GM23338 (cell line): ENCODE data around the gene HMGCL.

Experiments
- CREB1 ChIP-seq: fragments of 250-450 bp; sonication (Bioruptor Pico); IDR thresholded peaks from 2 replicates; pipeline ENCODE4 v1.5.0; 2020; ENCODE audit warnings: low read depth, mild to moderate bottlenecking, moderate library complexity
- EZH2 ChIP-seq: fragments of 200-600 bp; sonication (generic); IDR thresholded peaks from one replicate; pipeline ENCODE4 v1.8.0; 2017; ENCODE audit warnings: antibody characterized with exemption, mild to moderate bottlenecking, low read depth; ENCODE audit not compliant: unreplicated experiment
- EZH2phosphoT487 ChIP-seq: fragments of 200-600 bp; sonication (generic); IDR thresholded peaks from one replicate; pipeline ENCODE4 v1.8.1; 2018; ENCODE audit warnings: antibody characterized with exemption; ENCODE audit not compliant: unreplicated experiment
- POLR2AphosphoS5 ChIP-seq: IDR thresholded peaks from 2 replicates; pipeline ENCODE4 v1.6.1; 2016; ENCODE audit warnings: antibody characterized with exemption, low read depth
- TF ChIP-seq, protein P1 (sequence below), 2 experiments: fragments of 200-600 bp in 1 of 2; sonication (generic) in 1 of 2; conservative IDR thresholded peaks; 2 replicates each; pipeline versions ENCODE4 v1.5.1 to v1.6.1; 2016 to 2017; ENCODE audit warnings: antibody characterized with exemption in 2 of 2, low read depth in 2 of 2, mild to moderate bottlenecking in 2 of 2, moderate library complexity in 1 of 2
- TF ChIP-seq, protein P2 (sequence below): IDR thresholded peaks from one replicate; pipeline ENCODE4 v1.6.1; 2018; ENCODE audit warnings: antibody characterized with exemption; ENCODE audit not compliant: unreplicated experiment

DNA sequence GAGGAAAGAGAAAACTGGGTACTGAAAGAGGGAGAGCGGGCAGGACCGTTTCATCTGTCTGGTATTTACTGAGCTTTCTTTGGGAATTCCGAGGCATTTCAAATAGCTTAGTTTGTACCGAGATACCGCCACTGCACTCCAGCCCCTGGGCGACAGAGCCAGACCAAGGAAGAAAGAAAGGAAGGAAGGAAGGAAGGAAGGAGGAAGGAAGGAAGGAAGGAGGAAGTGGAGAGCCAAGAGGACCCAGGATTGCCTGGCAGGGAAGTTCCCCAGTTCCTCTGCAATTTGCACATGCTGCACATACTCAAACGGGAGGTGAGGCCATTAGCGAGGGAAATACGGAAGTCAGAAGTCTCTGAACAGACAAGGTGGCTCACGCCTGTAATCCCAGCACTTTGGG, 43.8 kb upstream of the HMGCL start:
- TF ChIP-seq POLR2AphosphoS5 (no peak), CREB1 (CRISPR knock-in tag) (no peak), EZH2 (no peak), EZH2phosphoT487 (no peak)
- TF ChIP-seq, protein P1, sequence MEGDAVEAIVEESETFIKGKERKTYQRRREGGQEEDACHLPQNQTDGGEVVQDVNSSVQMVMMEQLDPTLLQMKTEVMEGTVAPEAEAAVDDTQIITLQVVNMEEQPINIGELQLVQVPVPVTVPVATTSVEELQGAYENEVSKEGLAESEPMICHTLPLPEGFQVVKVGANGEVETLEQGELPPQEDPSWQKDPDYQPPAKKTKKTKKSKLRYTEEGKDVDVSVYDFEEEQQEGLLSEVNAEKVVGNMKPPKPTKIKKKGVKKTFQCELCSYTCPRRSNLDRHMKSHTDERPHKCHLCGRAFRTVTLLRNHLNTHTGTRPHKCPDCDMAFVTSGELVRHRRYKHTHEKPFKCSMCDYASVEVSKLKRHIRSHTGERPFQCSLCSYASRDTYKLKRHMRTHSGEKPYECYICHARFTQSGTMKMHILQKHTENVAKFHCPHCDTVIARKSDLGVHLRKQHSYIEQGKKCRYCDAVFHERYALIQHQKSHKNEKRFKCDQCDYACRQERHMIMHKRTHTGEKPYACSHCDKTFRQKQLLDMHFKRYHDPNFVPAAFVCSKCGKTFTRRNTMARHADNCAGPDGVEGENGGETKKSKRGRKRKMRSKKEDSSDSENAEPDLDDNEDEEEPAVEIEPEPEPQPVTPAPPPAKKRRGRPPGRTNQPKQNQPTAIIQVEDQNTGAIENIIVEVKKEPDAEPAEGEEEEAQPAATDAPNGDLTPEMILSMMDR (conservative IDR thresholded peaks at IDR 0.05; ENCODE audit: low read depth in 2 of 2), result no peak
- TF ChIP-seq, protein P2, sequence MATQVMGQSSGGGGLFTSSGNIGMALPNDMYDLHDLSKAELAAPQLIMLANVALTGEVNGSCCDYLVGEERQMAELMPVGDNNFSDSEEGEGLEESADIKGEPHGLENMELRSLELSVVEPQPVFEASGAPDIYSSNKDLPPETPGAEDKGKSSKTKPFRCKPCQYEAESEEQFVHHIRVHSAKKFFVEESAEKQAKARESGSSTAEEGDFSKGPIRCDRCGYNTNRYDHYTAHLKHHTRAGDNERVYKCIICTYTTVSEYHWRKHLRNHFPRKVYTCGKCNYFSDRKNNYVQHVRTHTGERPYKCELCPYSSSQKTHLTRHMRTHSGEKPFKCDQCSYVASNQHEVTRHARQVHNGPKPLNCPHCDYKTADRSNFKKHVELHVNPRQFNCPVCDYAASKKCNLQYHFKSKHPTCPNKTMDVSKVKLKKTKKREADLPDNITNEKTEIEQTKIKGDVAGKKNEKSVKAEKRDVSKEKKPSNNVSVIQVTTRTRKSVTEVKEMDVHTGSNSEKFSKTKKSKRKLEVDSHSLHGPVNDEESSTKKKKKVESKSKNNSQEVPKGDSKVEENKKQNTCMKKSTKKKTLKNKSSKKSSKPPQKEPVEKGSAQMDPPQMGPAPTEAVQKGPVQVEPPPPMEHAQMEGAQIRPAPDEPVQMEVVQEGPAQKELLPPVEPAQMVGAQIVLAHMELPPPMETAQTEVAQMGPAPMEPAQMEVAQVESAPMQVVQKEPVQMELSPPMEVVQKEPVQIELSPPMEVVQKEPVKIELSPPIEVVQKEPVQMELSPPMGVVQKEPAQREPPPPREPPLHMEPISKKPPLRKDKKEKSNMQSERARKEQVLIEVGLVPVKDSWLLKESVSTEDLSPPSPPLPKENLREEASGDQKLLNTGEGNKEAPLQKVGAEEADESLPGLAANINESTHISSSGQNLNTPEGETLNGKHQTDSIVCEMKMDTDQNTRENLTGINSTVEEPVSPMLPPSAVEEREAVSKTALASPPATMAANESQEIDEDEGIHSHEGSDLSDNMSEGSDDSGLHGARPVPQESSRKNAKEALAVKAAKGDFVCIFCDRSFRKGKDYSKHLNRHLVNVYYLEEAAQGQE, result no peak
